ENCODE measurements around the gene P3H3.

DNA sequence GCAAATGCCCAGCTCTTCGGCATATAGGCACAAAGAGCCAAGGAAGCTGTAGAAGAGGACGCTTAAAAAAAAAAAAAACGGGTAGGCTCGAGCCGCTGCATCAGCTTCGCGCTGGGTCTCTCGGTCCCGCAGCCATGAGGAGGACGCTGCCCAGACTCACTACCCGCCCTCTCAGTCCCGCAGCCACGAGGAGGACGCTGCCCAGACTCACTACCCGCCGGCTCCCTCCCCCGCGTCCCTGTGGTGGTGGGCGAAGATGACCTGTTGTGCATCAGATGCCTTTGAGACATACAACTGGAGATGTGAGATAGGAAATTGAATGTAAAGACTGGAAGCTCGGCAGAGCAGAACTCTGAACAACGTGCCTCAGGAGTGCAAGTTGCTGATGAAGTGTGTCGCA is 56.3 kb downstream of the P3H3 start:
- TF ChIP-seq POLR2A (IDR thresholded peaks at IDR 0.05) (no peak), POLR2AphosphoS5 (IDR thresholded peaks at IDR 0.05; ENCODE audit: insufficient read depth in 1 of 2, low read depth in 1 of 2) (no peak)
- TF ChIP-seq, protein P1, sequence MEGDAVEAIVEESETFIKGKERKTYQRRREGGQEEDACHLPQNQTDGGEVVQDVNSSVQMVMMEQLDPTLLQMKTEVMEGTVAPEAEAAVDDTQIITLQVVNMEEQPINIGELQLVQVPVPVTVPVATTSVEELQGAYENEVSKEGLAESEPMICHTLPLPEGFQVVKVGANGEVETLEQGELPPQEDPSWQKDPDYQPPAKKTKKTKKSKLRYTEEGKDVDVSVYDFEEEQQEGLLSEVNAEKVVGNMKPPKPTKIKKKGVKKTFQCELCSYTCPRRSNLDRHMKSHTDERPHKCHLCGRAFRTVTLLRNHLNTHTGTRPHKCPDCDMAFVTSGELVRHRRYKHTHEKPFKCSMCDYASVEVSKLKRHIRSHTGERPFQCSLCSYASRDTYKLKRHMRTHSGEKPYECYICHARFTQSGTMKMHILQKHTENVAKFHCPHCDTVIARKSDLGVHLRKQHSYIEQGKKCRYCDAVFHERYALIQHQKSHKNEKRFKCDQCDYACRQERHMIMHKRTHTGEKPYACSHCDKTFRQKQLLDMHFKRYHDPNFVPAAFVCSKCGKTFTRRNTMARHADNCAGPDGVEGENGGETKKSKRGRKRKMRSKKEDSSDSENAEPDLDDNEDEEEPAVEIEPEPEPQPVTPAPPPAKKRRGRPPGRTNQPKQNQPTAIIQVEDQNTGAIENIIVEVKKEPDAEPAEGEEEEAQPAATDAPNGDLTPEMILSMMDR (IDR thresholded peaks at IDR 0.05): no peak
